Naive thymus-derived CD4-positive, alpha-beta T cell (primary cell): ENCODE data around the gene WDR64. TPM values are rescaled to one million over a fixed set of nuclear protein-coding genes. Genes with fewer than 3 reads are reported as not detected.
"Not testable (repeated sequence)": the region's sequence is repeated elsewhere in the genome, so short reads cannot be mapped to it uniquely, and the experiment has no call there.

ENCODE experiments used
- ATAC-seq: fragments of 150-1000 bp; cut with Tn5 transposase; 2 replicates; pipeline ENCODE4 v1.10.0; 2021; ENCODE audit warnings: mild to moderate bottlenecking, moderate library complexity
- CTCF ChIA-PET: fragments of 350-600 bp; sonication (Branson Sonifier 250); formaldehyde crosslinking; loops from one replicate; lab custom pipeline; 2021; ENCODE audit warnings: antibody characterized with exemption; lab: Charles Lee
- POLR2A ChIA-PET: fragments of 350-600 bp; sonication (Branson Sonifier 250); formaldehyde crosslinking; loops from one replicate; lab custom pipeline; 2021; ENCODE audit warnings: antibody characterized with exemption, inconsistent platforms; lab: Charles Lee
- DNase-seq, 9 donors: peaks; one replicate each; pipeline versions ENCODE4 v3.0.0 to v3.0.0-alpha.2; 2020 to 2022; ENCODE audit warnings: mixed read lengths in 1 of 9
- H3K27ac ChIP-seq: one replicate; pipeline ENCODE4 v1.7.0; 2013; ENCODE audit warnings: mild to moderate bottlenecking, low read depth, low read length, moderate library complexity
- H3K27me3 ChIP-seq, 2 donors: one replicate each; pipeline ENCODE4 v1.7.0; 2013; ENCODE audit warnings: low read length in 2 of 2, mild to moderate bottlenecking in 2 of 2, moderate library complexity in 2 of 2; ENCODE audit not compliant: control insufficient read depth in 2 of 2, insufficient read depth in 2 of 2
- H3K36me3 ChIP-seq, 3 experiments: 1 replicate in 2 of 3; 2 replicates in 1 of 3; pipeline ENCODE4 v1.7.0; 2013; ENCODE audit warnings: low read length in 3 of 3, mild to moderate bottlenecking in 3 of 3, moderate library complexity in 1 of 3; ENCODE audit not compliant: insufficient read depth in 3 of 3, control insufficient read depth in 2 of 3
- H3K4me1 ChIP-seq, 2 donors: one replicate each; pipeline ENCODE4 v1.7.0; 2013; ENCODE audit warnings: low read length in 2 of 2, mild to moderate bottlenecking in 2 of 2, moderate library complexity in 1 of 2; ENCODE audit not compliant: control insufficient read depth in 2 of 2, insufficient read depth in 2 of 2
- H3K4me3 ChIP-seq: 2 replicates; pipeline ENCODE4 v1.7.0; 2013; ENCODE audit warnings: mild to moderate bottlenecking, low read length
- H3K9me3 ChIP-seq, 3 experiments: 1 replicate in 2 of 3; 2 replicates in 1 of 3; pipeline ENCODE4 v1.7.0; 2013; ENCODE audit warnings: low read length in 3 of 3; ENCODE audit not compliant: control insufficient read depth in 2 of 3
- H3K27ac Mint-ChIP-seq, 9 donors: one replicate each; pipeline ENCODE4 v1.8.0; 2020 to 2022; ENCODE audit warnings: mixed read lengths in 9 of 9, mild to moderate bottlenecking in 8 of 9, moderate library complexity in 5 of 9, inconsistent platforms in 2 of 9
- H3K27me3 Mint-ChIP-seq, 5 donors: one replicate each; pipeline ENCODE4 v1.8.0; 2021 to 2022; ENCODE audit warnings: mixed read lengths in 5 of 5, mild to moderate bottlenecking in 1 of 5
- H3K36me3 Mint-ChIP-seq, 5 donors: one replicate each; pipeline ENCODE4 v1.8.0; 2020 to 2022; ENCODE audit warnings: mixed read lengths in 5 of 5, mild to moderate bottlenecking in 3 of 5, inconsistent platforms in 1 of 5
- H3K4me1 Mint-ChIP-seq, 7 donors: one replicate each; pipeline ENCODE4 v1.8.0; 2020 to 2022; ENCODE audit warnings: mixed read lengths in 7 of 7, mild to moderate bottlenecking in 3 of 7, inconsistent platforms in 1 of 7
- H3K4me3 Mint-ChIP-seq, 10 donors: one replicate each; pipeline ENCODE4 v1.8.0; 2020 to 2022; ENCODE audit warnings: mild to moderate bottlenecking in 10 of 10, mixed read lengths in 10 of 10, moderate library complexity in 6 of 10, inconsistent platforms in 2 of 10
- H3K9me3 Mint-ChIP-seq, 11 donors: one replicate each; pipeline ENCODE4 v1.8.0; 2020 to 2022; ENCODE audit warnings: mixed read lengths in 11 of 11, mild to moderate bottlenecking in 4 of 11, inconsistent platforms in 1 of 11, moderate library complexity in 1 of 11
- intact Hi-C, 2 donors: fragments of 100-400 bp; cut with micrococcal nuclease; formaldehyde crosslinking; loops; one replicate each; pipeline ENCODE4 v1.15.1; 2023
- polyA plus RNA-seq, 2 donors: library from polyadenylated mRNA; unstranded; fragments of 300-500 nt; fragmentation: Illumina TruSeq; gene quantifications; one replicate each; pipeline ENCODE4 v1.2.3, GENCODE V29; 2021
- total RNA-seq, 6 experiments: library from RNA in 5 of 6; stranded (reverse) in 5 of 6; gene quantifications; 1 replicate in 5 of 6; 2 replicates in 1 of 6; pipeline ENCODE4 v1.2.3 and lab custom pipeline; 2021 to 2026

WDR64 gene
- total and polyA plus RNA-seq, 7 experiments from 2014 or later, result 0.22 to 0.66 (median 0.49) TPM

GRCh38 chr1:241799416-241799815 lies 147.3 kb downstream of the WDR64 start:
- ATAC-seq (no peak), DNase-seq (no peak)
- Mint-ChIP-seq H3K27ac (no peak overlapping the region), H3K9me3 (no peaks in the 10 kb centered on the region), H3K4me3 (no peak overlapping the region), H3K4me1 (no peaks in the 10 kb centered on the region), H3K27me3 (peaks cover 0 to 21% (median 5%) of the 10 kb centered on the region in 5 donors), H3K36me3 (no peaks in the 10 kb centered on the region)
- ChIA-PET POLR2A (no interaction called here), CTCF (no interaction called here)
- Histone ChIP-seq H3K36me3 (no peaks in the 10 kb centered on the region), H3K9me3 (no peaks in the 10 kb centered on the region), H3K4me3 (no peak overlapping the region), H3K27ac (no peak overlapping the region), H3K4me1 (no peaks in the 10 kb centered on the region), H3K27me3 (peaks cover 0 to 2% of the 10 kb centered on the region in 2 donors)
- intact Hi-C loops, result no loop called here

GRCh38 chr1:241800640-241801039 lies 148.6 kb downstream of the WDR64 start:
- H3K27ac Mint-ChIP-seq, result no peak overlapping the region
- DNase-seq (no peak), ATAC-seq (no peak)
- H3K9me3 Mint-ChIP-seq, result no peaks in the 10 kb centered on the region
- peaks cover 0 to 21% (median 5%) of the 10 kb centered on the region in 5 donors for H3K27me3 Mint-ChIP-seq
- POLR2A ChIA-PET, result no interaction called here
- intact Hi-C loops, result no loop called here
- Histone ChIP-seq H3K4me3 (no peak overlapping the region), H3K27me3 (peaks cover 0 to 2% of the 10 kb centered on the region in 2 donors), H3K9me3 (no peaks in the 10 kb centered on the region), H3K4me1 (no peaks in the 10 kb centered on the region), H3K27ac (no peak overlapping the region), H3K36me3 (no peaks in the 10 kb centered on the region)
- H3K4me3 Mint-ChIP-seq, result no peak overlapping the region
- no peaks in the 10 kb centered on the region for H3K36me3 Mint-ChIP-seq
- CTCF ChIA-PET, result no interaction called here
- no peaks in the 10 kb centered on the region for H3K4me1 Mint-ChIP-seq

- H3K36me3 Mint-ChIP-seq, result no peaks in the 10 kb centered on the region
- CTCF ChIA-PET, result interaction anchor here (0.6 kb wide), 1 partner anchor 41 kb away, joined by 3 read pairs; no protein-coding TSS in a partner anchor
- peaks cover 0 to 21% (median 5%) of the 10 kb centered on the region in 5 donors for H3K27me3 Mint-ChIP-seq
- ATAC-seq, result no peak
- intact Hi-C loops, result no loop called here
- DNase-seq, result no peak
- Histone ChIP-seq H3K9me3 (no peaks in the 10 kb centered on the region), H3K27me3 (peaks cover 0 to 2% of the 10 kb centered on the region in 2 donors), H3K4me1 (no peaks in the 10 kb centered on the region), H3K27ac (no peak overlapping the region), H3K36me3 (no peaks in the 10 kb centered on the region), H3K4me3 (no peak overlapping the region)
- no peak overlapping the region for H3K4me3 Mint-ChIP-seq
- POLR2A ChIA-PET, result no interaction called here
- H3K9me3 Mint-ChIP-seq, result no peaks in the 10 kb centered on the region
- H3K4me1 Mint-ChIP-seq, result no peaks in the 10 kb centered on the region
- H3K27ac Mint-ChIP-seq, result no peak overlapping the region
Measured at GRCh38 chr1:241802863-241803262, 150.8 kb downstream of the WDR64 start.

GRCh38 chr1:241804706-241805105 lies 152.6 kb downstream of the WDR64 start:
- H3K36me3 ChIP-seq, H3K27me3 ChIP-seq, ATAC-seq, H3K36me3 Mint-ChIP-seq, POLR2A ChIA-PET, H3K4me1 ChIP-seq, intact Hi-C loops, H3K4me3 Mint-ChIP-seq, H3K9me3 ChIP-seq, H3K4me1 Mint-ChIP-seq, H3K4me3 ChIP-seq, H3K27ac ChIP-seq, DNase-seq, H3K9me3 Mint-ChIP-seq, H3K27ac Mint-ChIP-seq: not testable (repeated sequence)
- peaks cover 0 to 25% (median 5%) of the 10 kb centered on the region in 5 donors for H3K27me3 Mint-ChIP-seq
- CTCF ChIA-PET, result interaction anchor here (0.8 kb wide), 1 partner anchor 177 kb away, joined by 3 read pairs; no protein-coding TSS in a partner anchor

GRCh38 chr1:241808265-241808664 lies 156.2 kb downstream of the WDR64 start:
- DNase-seq, result no peak
- H3K4me1 ChIP-seq, result no peaks in the 10 kb centered on the region
- no peaks in the 10 kb centered on the region for H3K36me3 Mint-ChIP-seq
- no peak overlapping the region for H3K27ac Mint-ChIP-seq
- no peaks in the 10 kb centered on the region for H3K9me3 Mint-ChIP-seq
- H3K9me3 ChIP-seq, result no peaks in the 10 kb centered on the region
- no peak for ATAC-seq
- H3K4me1 Mint-ChIP-seq, result peaks cover 0 to 2% (median 0%) of the 10 kb centered on the region in 7 donors
- intact Hi-C loops, result no loop called here
- no peaks in the 10 kb centered on the region for H3K27me3 ChIP-seq
- H3K4me3 ChIP-seq, result no peak overlapping the region
- H3K36me3 ChIP-seq, result no peaks in the 10 kb centered on the region
- H3K4me3 Mint-ChIP-seq, result no peak overlapping the region
- ChIA-PET POLR2A (no interaction called here), CTCF (no interaction called here)
- no peak overlapping the region for H3K27ac ChIP-seq
- H3K27me3 Mint-ChIP-seq, result peaks cover 0 to 13% (median 2%) of the 10 kb centered on the region in 5 donors

GRCh38 chr1:241810769-241811405 lies 158.8 kb downstream of the WDR64 start:
- H3K4me3 Mint-ChIP-seq, result no peak overlapping the region
- no peaks in the 10 kb centered on the region for H3K36me3 ChIP-seq
- no peak overlapping the region for H3K27ac ChIP-seq
- H3K4me3 ChIP-seq, result no peak overlapping the region
- H3K27me3 ChIP-seq, result no peaks in the 10 kb centered on the region
- no peak for DNase-seq
- peaks cover 0 to 2% (median 0%) of the 10 kb centered on the region in 7 donors for H3K4me1 Mint-ChIP-seq
- peaks cover 0 to 11% (median 0%) of the 10 kb centered on the region in 5 donors for H3K27me3 Mint-ChIP-seq
- peak; percentile 72 for ATAC-seq
- H3K36me3 Mint-ChIP-seq, result no peaks in the 10 kb centered on the region
- no peak overlapping the region for H3K27ac Mint-ChIP-seq
- H3K4me1 ChIP-seq, result no peaks in the 10 kb centered on the region
- no peaks in the 10 kb centered on the region for H3K9me3 ChIP-seq
- intact Hi-C loops, result no loop called here
- CTCF ChIA-PET, result no interaction called here
- POLR2A ChIA-PET, result no interaction called here
- no peaks in the 10 kb centered on the region for H3K9me3 Mint-ChIP-seq

- Mint-ChIP-seq H3K4me3 (no peak overlapping the region), H3K27ac (no peak overlapping the region), H3K4me1 (peaks cover 0 to 5% (median 0%) of the 10 kb centered on the region in 7 donors), H3K9me3 (no peaks in the 10 kb centered on the region), H3K27me3 (peaks cover 0 to 17% (median 0%) of the 10 kb centered on the region in 5 donors), H3K36me3 (no peaks in the 10 kb centered on the region)
- Histone ChIP-seq H3K9me3 (no peaks in the 10 kb centered on the region), H3K27ac (no peak overlapping the region), H3K36me3 (no peaks in the 10 kb centered on the region), H3K4me1 (no peaks in the 10 kb centered on the region), H3K4me3 (no peak overlapping the region), H3K27me3 (no peaks in the 10 kb centered on the region)
- DNase-seq (no peak), ATAC-seq (no peak)
- POLR2A ChIA-PET, result no interaction called here
- intact Hi-C loops, result no loop called here
- CTCF ChIA-PET, result no interaction called here
Measured at GRCh38 chr1:241813768-241814320, 161.8 kb downstream of the WDR64 start.
